GM19452 (cell line): Measurements from ENCODE around the gene KLF11.
A peak's percentile ranks its signal among the peaks of the same experiment; 100 is the strongest.

Source experiments
- ATAC-seq: cut with Tn5 transposase; IDR thresholded peaks from one replicate; pipeline ENCODE4 v1.9.1; 2021; ENCODE audit not compliant: unreplicated experiment

The KLF11 gene

DNA sequence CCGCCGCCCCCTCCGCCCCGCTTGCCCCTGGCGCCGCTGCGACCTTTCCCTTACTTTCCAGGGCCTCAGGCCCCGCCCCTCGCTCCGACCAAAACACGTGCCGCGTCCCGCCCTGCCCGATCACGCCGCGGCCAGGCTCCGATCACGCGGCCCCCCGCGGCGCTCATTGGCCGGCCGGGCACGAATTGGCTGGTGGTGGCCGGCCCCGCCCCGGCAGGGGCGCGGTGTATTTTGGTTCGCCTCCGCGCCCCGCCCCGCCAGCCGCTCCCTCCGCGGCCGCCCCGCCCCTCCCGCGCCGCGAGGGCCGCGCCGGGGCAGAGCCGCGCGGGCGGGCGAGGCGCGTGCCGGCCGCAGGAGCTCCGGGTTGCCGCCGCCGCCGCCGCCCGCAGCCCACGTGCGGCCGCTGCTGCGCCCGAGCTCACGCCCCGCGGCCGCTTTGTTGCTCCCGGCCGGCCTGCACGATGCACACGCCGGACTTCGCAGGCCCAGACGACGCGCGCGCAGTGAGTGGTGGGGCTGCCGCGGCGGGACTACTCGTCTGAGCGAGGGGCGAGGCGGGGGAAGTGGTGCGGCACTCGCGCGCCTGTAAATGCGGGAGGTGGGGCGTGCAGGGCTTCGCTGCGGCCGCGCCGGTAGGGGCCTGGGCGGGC, at the start of gene KLF11:
Gene KLF11, plus strand, starts transcription at position 295 of the 650 bp plus-strand sequence. Its CDS starts 167 bp downstream, at position 462.
- peak; percentile 71 for ATAC-seq

DNA sequence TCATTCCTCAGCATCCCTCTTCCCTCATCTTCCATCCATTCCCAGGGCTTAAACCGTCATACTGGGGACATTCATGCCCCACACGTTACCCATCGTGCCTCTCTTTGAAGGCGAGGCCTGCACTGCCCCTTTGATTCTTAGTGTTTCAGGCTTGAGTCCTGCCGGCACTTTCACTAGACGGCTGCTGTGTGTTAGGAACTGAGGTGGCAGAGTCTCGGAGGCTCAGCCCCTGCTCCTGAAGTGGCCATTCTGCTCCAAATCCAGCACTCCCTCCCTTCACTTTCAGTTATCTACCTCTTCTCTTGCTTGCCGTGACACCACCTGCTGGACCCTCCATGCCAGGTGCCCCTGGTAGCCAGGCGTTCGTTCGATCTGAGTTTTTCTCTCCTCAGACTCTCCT, 48.9 kb upstream of the KLF11 start:
- ATAC-seq: no peak

DNA sequence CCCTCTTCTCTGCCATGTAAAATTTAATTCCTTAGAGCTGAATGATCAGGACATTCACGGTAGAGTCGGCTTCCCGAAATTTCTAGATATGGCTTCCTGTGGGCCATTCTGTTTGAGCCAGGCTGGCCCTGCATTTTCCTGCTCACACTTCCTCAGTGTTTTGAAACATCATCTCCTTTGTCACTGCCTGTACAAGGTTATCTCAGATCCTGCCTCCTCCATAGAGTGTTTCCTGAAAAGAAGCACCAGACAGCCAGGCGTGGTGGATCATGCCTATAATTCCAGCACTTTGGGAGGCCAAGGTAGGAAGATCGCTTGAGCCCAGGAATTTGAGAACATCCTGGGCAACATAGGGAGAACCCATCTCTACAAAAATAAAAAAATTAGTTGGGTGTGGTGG, 48.3 kb upstream of the KLF11 start:
- ATAC-seq: no peak

DNA sequence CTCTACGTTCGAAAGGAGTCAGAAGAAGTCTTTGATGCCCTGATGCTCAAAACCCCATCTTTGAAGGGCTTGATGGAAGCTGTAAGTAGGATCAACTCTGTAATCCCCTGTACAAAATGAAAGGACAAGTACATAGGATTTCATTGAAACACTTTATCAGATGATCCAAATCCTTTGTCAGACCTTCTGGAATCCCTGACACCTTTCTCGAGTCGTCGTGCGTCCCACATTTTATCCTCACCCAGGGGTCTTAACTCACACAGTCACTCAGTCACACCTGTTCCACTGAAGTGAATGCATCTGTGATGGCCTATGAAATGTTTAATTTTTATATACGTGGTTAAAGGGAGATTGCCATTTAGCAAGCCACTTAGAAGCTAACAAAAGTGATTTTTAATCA, 47.0 kb upstream of the KLF11 start:
- no peak for ATAC-seq

DNA sequence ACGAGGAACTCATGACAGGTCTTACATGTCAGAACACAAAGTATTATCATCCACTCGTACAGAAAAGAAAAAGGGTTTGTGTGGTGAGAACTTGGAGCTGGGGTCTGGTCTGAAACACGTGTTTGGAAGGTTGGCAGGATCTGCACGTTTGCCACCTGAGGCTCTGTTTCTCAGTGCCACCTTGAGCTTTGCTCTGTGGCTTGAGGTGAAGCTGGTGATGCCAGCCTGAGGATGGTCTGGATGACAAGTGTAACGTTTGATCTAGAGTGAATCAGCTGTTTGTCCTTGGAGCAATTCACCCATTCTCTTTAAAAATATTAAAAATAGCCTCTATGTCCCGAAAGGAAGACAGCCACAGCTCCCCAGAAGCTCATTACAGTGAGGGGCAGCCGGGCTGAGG, 45.4 kb upstream of the KLF11 start:
- no peak for ATAC-seq

DNA sequence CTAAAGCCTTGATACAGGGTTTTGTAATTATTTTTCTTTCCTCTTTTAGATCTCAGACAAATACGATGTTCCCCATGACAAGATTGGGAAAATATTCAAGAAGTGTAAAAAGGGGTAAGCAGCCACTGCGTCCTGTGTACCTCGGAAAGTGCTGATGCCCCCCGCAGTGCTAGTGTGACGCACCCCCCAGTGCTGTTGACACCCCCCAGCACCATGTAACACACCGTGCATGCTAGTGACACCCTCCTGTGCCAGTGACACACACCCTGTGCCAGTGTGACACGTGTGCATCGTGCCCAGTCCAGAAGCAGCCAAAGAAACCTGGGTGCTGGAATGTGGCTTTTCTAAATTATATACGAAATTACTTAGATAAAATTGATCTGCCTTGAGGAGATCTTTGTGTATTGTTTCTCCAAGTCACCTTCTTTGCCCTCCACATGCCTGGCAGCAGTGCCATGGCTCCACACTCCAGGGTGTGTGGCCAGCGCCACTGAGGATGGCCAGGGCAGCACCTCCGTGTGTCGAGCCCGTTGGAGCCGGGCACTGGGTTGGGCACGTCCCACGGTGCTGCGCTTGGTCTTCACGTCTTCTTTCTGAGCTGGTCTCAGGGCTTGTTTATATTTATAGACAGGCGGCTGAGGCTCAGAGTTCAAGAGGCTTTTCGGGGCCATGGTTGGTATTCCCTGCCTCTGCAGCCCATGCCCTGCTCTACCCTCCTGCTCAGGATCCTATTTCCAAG, 44.3 kb upstream of the KLF11 start:
- ATAC-seq: no peak

DNA sequence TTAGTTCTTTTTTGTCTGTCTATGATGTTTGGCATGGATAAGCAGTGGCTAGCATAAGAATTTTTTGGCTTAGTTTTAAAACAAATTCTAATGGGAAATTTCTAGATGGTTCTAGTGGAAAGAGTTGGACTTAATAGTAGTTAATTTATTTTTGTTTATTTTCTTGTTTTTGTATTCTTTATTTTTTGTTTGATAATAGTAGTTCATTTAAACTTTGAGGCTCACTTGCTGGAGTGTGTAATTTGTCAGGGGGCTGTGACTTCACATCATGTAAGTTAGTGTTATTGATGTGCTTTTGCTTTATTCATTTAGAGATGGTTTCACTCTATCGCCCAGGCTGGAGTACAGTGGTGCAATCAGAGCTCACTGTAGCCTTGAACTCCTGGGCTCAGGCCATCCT, 43.7 kb upstream of the KLF11 start:
- no peak for ATAC-seq

DNA sequence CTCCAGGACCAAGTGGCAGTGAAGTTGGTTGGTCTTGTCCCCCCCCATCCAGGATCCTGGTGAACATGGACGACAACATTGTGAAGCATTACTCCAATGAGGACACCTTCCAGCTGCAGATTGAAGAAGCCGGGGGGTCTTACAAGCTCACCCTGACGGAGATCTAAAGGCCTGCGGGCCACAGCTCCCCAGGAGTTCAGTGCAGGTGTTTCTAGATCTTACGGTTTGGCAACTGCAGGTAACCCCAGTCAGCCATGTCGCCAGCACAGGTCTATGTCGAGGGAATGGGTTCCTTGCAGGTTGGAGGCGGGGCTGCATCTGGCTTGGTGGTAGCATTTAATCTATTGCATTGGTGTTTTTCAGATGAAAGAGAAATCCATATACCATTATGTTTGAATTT, 42.8 kb upstream of the KLF11 start:
- ATAC-seq: no peak

DNA sequence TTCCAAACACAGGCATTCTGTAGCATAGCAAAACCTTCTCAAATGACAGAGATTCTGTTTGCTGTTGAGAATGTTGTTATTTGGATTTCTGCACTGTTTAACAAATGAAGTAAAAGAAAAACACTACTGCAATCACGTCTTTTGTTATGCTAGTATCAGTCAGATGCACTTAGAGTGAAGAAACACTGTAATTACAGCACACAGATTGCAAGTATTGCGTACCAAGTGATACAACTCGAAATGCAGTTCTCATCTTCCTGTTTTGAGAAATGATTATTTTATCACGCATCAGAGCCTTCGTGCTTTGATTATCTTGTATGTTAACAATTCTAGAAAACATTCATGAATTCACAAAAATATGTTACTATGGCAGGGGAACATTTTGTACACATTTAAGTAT, 41.8 kb upstream of the KLF11 start:
- no peak for ATAC-seq

DNA sequence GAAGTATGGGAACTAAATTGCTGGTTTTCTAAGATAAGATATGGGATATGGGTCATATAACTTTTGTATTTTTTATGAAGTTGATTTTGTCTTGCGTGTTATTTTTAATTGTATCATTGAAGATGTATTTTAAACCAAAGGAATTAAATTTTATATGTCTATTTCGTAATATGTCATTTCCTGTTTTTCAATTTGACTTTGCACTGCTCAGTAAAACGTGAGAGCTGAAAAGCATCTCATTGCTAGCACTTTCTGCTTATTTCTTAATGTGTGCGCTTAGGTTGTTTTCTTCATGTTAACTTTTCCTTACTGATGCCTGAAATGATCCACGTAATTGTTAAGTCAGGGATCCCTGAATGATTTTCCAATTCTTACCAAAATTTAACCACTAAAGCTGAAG, 41.2 kb upstream of the KLF11 start:
- ATAC-seq: no peak

DNA sequence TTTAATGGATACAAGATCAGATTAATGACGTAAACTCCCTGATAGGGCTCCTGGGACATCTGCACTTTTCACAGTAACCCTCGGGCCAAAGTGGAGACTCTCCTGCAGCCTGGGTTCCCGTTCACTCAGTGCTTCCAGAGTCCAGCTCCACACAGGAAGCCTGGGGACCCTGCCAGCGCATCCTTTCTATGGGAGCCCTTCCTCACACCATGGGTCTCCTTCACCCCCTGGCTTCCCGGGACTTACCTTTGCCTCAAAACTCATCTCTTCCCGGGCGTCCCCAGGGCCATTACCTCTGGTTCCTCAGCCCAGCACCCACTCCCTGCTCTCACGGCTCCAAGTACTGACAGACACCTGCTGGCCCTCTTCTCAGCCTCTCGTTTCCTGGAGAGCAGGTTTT, 40.7 kb upstream of the KLF11 start:
- ATAC-seq: no peak

DNA sequence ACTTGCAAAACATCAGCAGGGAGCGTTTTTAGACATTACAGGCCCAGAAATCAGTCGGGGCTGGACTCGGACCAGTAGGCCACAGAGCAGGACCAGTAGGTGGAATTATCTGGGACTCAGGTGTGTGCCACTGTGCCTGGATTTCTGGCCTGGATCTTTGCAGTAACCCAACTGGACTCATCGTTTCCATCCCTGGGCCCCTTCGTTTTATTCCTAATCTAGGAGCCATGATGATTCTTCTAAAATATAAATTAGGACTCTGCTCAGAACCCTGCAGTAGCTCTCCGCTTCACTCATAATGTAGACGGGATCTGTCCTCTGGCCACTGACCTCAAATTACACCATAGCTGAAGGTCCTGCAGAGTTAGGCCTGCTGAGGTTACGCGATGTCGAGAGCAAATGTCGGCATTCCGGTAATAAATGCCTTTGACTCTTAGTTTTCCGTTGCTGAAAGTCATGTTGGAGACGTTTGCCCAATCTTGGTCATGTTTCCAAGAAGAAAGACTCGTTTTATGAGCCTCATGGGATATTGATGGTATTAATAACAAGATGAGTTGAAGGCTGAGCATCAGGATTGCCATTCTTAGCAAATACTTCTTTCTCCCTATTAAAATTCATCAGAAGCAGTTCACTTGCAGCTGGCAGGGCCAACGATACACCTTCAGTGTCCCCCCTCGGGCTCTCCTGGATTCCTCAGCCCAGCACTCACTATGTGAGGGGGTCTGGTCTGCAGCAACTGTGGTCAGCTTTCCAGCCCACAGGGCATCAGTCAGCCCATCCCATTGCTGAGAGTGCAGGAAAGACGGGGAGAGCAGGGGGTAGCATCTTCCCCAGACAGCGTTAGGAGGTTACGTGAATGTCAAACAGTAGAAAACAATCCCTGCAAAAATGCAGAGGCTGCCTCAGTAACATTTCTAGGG, 39.9 kb upstream of the KLF11 start:
- ATAC-seq: no peak

DNA sequence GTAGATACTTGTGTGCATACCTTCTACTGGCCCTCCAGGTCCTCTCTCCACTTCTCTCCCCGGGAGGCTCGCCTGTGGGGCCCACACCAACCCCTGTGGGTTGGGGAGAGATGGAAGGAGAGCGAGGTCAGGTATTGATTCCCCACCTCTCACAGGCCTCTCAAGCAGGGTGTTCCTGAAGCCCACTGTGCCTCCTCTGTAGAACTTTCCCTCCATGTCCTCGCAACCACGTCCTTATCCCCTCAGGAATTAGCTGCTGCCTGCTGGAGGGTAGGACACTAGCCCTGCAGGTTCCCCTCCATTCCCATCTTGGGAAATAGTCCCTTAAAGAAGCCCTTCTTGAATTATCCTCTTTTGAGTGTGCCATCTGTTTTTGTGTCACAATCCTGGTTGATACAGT, 38.9 kb upstream of the KLF11 start:
- no peak for ATAC-seq

DNA sequence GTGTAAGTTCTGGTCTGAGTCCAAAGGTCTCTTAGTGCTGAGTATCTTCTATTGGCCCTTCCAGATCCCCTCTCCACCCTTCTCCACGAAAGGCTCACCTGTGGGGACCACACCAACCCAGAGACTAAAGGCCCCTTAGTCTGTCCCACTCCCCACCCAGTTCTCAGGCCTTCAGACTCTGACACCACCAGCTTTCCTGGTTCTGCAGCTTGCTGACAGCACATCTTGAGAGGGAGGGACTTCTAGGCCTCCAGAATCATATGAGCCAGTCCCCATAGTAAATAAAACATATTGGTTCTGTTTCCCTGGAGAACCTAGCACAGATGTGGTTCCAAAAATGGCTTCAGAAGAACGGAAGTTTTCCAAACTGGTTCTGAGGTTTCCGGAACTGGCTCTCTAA, 38.5 kb upstream of the KLF11 start:
- ATAC-seq: no peak

DNA sequence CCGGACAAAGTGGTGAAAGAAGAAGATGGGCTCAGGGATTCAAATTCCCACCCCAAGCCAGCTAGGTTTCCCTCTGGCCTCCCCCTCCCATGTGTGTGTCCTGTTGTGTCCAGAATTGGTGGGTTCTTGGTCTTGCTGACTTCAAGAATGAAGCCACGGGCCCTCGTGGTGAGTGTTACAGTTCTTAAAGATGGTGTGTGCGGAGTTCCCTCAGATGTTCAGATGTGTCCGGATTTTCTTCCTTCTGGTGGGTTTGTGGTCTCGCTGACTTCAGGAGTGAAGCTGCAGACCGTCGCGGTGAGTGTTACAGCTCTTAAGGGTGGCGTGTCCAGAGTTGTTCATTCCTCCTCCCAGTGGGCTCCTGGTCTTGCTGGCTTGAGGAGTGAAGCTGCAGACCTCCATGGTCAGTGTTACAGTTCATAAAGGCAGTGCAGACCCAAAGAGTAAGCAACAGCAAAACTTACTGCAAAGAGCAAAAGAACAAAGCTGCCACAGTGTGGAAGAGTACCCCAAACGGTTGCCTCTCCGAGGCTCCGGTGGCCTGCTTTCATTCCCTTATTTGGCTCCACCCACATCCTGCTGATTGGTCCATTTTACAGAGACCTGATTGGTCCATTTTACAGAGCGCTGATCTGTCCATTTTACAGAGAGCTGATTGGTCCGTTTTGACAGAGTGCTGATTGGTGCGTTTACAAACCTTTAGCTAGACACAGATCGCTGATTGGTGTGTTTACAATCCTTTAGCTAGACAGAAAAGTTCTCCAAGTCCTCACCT, 37.7 kb upstream of the KLF11 start:
- no peak for ATAC-seq

DNA sequence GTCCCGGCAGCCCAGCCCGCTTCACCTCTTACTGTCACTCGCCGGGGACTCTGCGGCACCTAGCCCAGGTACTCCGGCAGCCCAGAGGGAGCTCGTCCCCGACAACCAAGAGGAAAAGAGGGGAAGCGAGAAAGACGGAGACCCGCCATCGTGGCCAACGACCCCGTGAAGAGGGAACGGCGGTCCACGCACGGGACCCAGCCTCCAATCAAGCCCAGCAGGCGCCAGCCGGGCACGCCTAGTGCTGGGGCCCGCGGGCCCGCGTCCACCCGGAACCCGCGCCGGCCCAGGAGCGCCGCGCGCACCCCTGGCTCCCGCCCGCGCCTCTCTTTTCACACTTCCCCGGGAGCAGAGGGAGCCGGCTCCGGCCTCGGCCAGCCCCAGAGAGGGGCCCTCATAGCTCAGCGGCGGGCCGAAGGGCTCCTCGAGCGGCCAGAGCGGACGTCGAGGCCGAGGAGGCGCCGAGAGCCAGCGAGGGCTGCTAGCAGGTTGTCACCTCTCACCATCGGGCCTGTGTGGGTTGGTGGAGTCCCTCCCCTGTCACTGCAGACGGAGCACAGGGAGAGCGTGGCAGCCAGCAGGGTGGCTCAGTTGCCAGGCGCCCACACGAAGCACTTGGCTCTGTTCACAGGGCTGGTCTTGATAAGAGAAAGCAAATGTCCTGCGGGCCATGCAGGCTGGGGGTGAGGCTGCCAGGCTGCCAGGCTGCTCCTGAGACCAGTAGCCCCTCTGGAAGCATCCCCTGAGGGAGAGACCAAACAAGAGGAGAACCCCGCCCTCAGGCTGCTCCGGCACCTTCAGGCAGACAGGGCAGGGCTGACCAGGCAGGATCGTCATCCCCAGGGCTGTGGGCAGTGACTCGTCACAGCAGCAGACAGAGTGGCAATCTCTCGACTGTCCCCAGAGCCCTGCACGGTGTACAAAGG, 36.9 kb upstream of the KLF11 start:
- no peak for ATAC-seq

DNA sequence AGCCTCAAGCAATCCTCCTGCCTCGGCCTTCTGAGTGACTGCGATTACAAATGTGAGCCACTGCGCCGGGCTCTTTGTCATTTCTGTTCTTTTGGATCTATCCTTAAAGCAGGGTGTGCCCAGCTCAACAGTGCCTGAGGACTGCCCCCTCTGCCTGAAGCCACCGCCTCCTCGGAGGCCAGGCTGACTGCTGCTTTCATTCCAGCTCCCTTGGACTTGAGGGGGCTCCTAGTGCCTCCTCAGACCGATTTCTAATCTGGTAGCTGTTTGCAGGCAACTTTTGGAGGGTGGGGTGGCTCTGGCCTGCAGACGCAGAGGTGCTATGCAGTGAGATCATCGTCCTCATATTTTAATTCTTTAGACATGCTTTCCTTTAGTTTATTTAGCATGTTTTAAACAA, 35.9 kb upstream of the KLF11 start:
- ATAC-seq: no peak

DNA sequence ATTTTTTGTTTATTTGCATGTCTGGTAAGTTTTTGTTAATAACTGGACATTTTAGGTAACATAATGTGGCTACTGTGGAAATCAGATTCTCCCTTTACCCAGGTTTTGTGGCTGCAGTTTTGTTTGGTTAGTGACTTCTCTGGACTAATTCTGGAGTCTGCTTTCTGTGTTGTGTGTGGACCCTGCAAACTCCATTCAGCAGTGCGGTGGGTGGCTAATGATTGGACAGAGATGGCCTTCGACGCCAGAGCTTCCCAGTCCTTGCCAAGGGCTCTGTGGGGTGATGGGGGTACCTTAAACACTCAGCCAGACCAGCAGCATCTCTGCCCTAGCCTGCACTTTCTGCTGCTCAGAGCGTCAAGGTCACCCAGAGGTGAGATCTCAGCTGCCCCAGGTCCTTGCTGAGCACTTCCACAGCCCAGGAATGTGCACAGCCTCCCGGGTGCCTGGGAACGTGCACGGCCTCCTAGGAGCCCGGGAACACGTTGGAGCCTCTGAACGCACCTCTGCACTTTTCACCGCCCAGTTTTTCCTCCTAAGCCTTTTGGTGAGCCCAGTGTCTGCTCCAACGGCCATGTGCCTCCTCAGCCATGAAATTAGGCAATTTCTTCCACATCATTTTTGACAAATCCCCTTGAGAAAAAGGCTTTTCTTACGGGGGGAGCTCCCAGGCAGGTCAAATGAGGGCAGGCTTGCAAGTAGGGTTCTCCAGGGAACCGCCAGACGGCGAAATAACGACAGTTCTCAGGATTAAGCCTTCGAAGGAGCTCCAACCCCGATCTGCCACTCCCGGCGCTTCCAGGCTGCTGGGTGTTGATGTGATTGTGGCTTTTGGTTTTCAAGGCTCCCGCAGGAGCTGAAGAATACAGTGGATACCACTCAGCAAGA, 35.2 kb upstream of the KLF11 start:
- ATAC-seq: no peak

DNA sequence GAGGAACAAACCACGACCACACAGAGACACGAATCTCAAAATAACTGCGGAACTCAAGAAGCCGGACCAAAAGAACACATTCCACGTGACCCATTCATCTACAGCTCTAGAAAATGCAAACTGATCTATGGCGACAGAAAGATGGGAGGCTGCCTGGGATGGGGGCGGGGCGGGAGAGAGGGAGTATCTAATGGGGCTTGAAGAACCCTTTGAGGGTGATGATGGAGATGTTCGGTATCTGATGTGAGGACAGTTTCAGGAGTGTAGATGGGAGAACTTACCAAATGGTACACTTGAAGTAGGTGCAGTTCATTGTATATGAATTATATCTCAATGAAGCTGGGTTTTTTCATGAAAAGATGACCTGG, 34.6 kb upstream of the KLF11 start:
- ATAC-seq: no peak
